Adrenal gland (tissue), 12 donors: ENCODE data around the gene CLCNKB. TPM values are rescaled to one million over a fixed set of nuclear protein-coding genes. Genes with fewer than 3 reads are reported as not detected.

Experiments used
- DNase-seq, 7 donors: peaks; one replicate each; pipeline ENCODE4 v3.0.0-alpha.2; 2019 to 2020
- H3K27ac ChIP-seq, 5 donors: fragments of 200-600 bp; sonication (generic) in 4 of 5; 1 replicate in 3 of 5; 2 replicates in 2 of 5; pipeline versions ENCODE4 v1.5.1 to v1.8.0; 2016 to 2020; ENCODE audit warnings: mild to moderate bottlenecking in 1 of 5
- H3K27me3 ChIP-seq: fragments of 200-600 bp; 2 replicates; pipeline ENCODE4 v1.8.0; 2021
- H3K36me3 ChIP-seq, 2 donors: fragments of 200-600 bp; replicated peaks in 1 of 2; 1 replicate in 1 of 2; 2 replicates in 1 of 2; pipeline versions ENCODE4 v1.5.1 to v1.8.0; 2018 to 2022
- H3K4me1 ChIP-seq, 2 donors: fragments of 200-600 bp; replicated peaks in 1 of 2; 1 replicate in 1 of 2; 2 replicates in 1 of 2; pipeline versions ENCODE4 v1.5.1 to v1.8.0; 2018 to 2021
- H3K4me3 ChIP-seq, 4 donors: fragments of 200-600 bp; sonication (generic) in 3 of 4; one replicate each; pipeline ENCODE4 v1.5.1; 2016 to 2018
- H3K9me3 ChIP-seq, 3 donors: fragments of 200-600 bp; sonication (generic) in 1 of 3; replicated peaks in 1 of 3; 1 replicate in 2 of 3; 2 replicates in 1 of 3; pipeline versions ENCODE4 v1.5.1 to v1.8.0; 2016 to 2021
- CTCF ChIP-seq, 6 experiments: fragments of 450-650 bp in 4 of 6; fragments of 200-600 bp in 2 of 6; sonication (generic) in 1 of 6; IDR thresholded peaks; 1 replicate in 5 of 6; 2 replicates in 1 of 6; pipeline versions ENCODE4 v1.5.1 to v1.8.0; 2016 to 2021; ENCODE audit warnings: antibody characterized with exemption in 6 of 6, mild to moderate bottlenecking in 2 of 6, moderate library complexity in 1 of 6
- POLR2A ChIP-seq, 2 donors: fragments of 450-650 bp; IDR thresholded peaks; one replicate each; pipeline ENCODE4 v1.6.1; 2017; ENCODE audit warnings: antibody characterized with exemption in 2 of 2, mild to moderate bottlenecking in 2 of 2, moderate library complexity in 1 of 2
- WGBS, 4 donors: extraction: QIAGEN DNeasy Blood & Tissue Kit in 2 of 4; methylation state at CpG; one replicate each; pipeline versions ENCODE4 v1.1.5 to v1.1.7; 2013 to 2017; 5-methylcytosine and 5-hydroxymethylcytosine counted together
- intact Hi-C, 2 donors: fragments of 100-400 bp; cut with DNase I; formaldehyde crosslinking; loops; one replicate each; pipeline versions ENCODE4 v1.14.1 to v1.15.0; 2022 to 2023
- polyA plus RNA-seq, 3 donors: library from polyadenylated mRNA; stranded (reverse); fragments of 200-250 nt in 2 of 3; fragments of 350-450 nt in 1 of 3; fragmentation: Illumina TruSeq in 1 of 3; extraction: RNeasy Lipid Tissue Mini Kit (QIAGEN cat#74804) in 1 of 3; gene quantifications; one replicate each; pipeline ENCODE4 v1.2.3, GENCODE V29; 2013 to 2014
- total RNA-seq, 9 donors: library from RNA; depleted of rRNA in 4 of 9; stranded (reverse); fragments of >200 nt in 4 of 9; fragments of 120-200 nt in 1 of 9; fragmentation: NEBNext Ultra II Directional in 1 of 9; extraction: Animal tissue kit (Norgen Biotek cat#: 25700) in 1 of 9; gene quantifications; one replicate each; pipeline versions ENCODE4 v1.1.0 to v1.2.4, GENCODE V29; 2013 to 2023
- donor health status: healthy with polysubstance abuse.
- donor health status: Bipolar disorder and iron deficiency.
- donor health status: DM: yes; HTN: yes; CAD: no.
- donor health status: DM: no; HTN: no; CAD: no.
- donor health status: DM: no; HTN: no; CAD: no.
- donor health status: DM: yes; HTN: yes; CAD: no.

The CLCNKB gene
- total and polyA plus RNA-seq, 12 donors = 0.67 to 9.9 (median 2.6) TPM

- Histone ChIP-seq H3K4me3 (no peak overlapping the region), H3K9me3 (no peaks in the 10 kb centered on the region), H3K36me3 (no peaks in the 10 kb centered on the region), H3K4me1 (peaks cover 37 to 38% of the 10 kb centered on the region in 2 donors), H3K27me3 (no peaks in the 10 kb centered on the region), H3K27ac (no peak overlapping the region)
- intact Hi-C loops = loop anchor here in 1 of 2 donors (5.0 to 10.0 kb wide), 2 partner anchors 46 to 174 kb away; no protein-coding TSS in a partner anchor
- DNase-seq = no peak
- 94 to 97% (median 95%) methylated on average over 3 of the region's 3 CpGs for WGBS, 4 donors
- TF ChIP-seq POLR2A (IDR thresholded peaks at IDR 0.05) (no peak), CTCF (IDR thresholded peaks at IDR 0.05) (no peak)
These were observed 32.7 kb upstream of the CLCNKB start for GRCh38 chr1:16010837-16011236.

- no peaks in the 10 kb centered on the region for H3K27me3 ChIP-seq
- DNase-seq = no peak
- H3K4me1 ChIP-seq = peaks cover 48 to 50% of the 10 kb centered on the region in 2 donors
- no peak for TF ChIP-seq POLR2A (IDR thresholded peaks at IDR 0.05)
- no peak overlapping the region for H3K4me3 ChIP-seq
- no peaks in the 10 kb centered on the region for H3K36me3 ChIP-seq
- WGBS, 4 donors = 89 to 92% (median 89%) methylated on average over 10 to 11 of the region's 11 CpGs
- intact Hi-C loops = loop anchor here in 1 of 2 donors (5.0 to 10.0 kb wide), 2 partner anchors 45 to 173 kb away; no protein-coding TSS in a partner anchor
- peak overlapping the region in 4 of 5 donors; percentile 22 to 97 (median 94) for H3K27ac ChIP-seq
- no peaks in the 10 kb centered on the region for H3K9me3 ChIP-seq
These were observed 31.5 kb upstream of the CLCNKB start for GRCh38 chr1:16011936-16012589.

- H3K36me3 ChIP-seq = no peaks in the 10 kb centered on the region
- peak in 3 of 6 experiments; percentile 35 to 46 (median 40) for TF ChIP-seq CTCF (IDR thresholded peaks at IDR 0.05)
- TF ChIP-seq POLR2A (IDR thresholded peaks at IDR 0.05) = peak in 1 of 2 donors; percentile 29
- peaks cover 53 to 56% of the 10 kb centered on the region in 2 donors for H3K4me1 ChIP-seq
- DNase-seq = peak; percentile 89 to 97 (median 93)
- H3K27ac ChIP-seq = peak overlapping the region in 4 of 5 donors; percentile 60 to 97 (median 94)
- peak overlapping the region in 2 of 4 donors; percentile 12 to 41 for H3K4me3 ChIP-seq
- intact Hi-C loops = loop anchor here in 1 of 2 donors (5.0 to 10.0 kb wide), 2 partner anchors 45 to 172 kb away; no protein-coding TSS in a partner anchor
- no peaks in the 10 kb centered on the region for H3K27me3 ChIP-seq
- 0 to 3% (median 2%) methylated on average over 2 to 36 of the region's 36 CpGs for WGBS, 4 donors
- no peaks in the 10 kb centered on the region for H3K9me3 ChIP-seq
These were observed 30.9 kb upstream of the CLCNKB start for GRCh38 chr1:16012590-16013219.

GRCh38 chr1:16013220-16013907, 30.2 kb upstream of the CLCNKB start:
- Histone ChIP-seq H3K4me3 (peak overlapping the region in 2 of 4 donors; percentile 12 to 41), H3K36me3 (no peaks in the 10 kb centered on the region), H3K27ac (peak overlapping the region; percentile 1 to 97 (median 91)), H3K27me3 (no peaks in the 10 kb centered on the region), H3K9me3 (no peaks in the 10 kb centered on the region), H3K4me1 (peaks cover 59 to 61% of the 10 kb centered on the region in 2 donors)
- 17 to 25% (median 21%) methylated on average over 9 to 28 of the region's 28 CpGs for WGBS, 4 donors
- TF ChIP-seq POLR2A (IDR thresholded peaks at IDR 0.05) (peak in 1 of 2 donors; percentile 16), CTCF (IDR thresholded peaks at IDR 0.05) (no peak)
- intact Hi-C loops = loop anchor here in 1 of 2 donors (5.0 to 10.0 kb wide), 2 partner anchors 44 to 171 kb away; no protein-coding TSS in a partner anchor
- peak; percentile 86 to 95 (median 89) for DNase-seq
